Thoracic aorta (tissue), 2 donors: ENCODE data around the gene CEP295NL. TPM values are rescaled to one million over a fixed set of nuclear protein-coding genes. Genes with fewer than 3 reads are reported as not detected.

ENCODE experiments used
- ATAC-seq: fragments of 150-250 bp; one replicate; pipeline ENCODE4 v1.8.0; 2017; ENCODE audit warnings: low read depth; ENCODE audit not compliant: insufficient number of reproducible peaks, low FRiP score
- DNase-seq: peaks from one replicate; pipeline ENCODE4 v3.0.0-alpha.2; 2020; ENCODE audit warnings: low spot score
- H3K27ac ChIP-seq, 2 donors: fragments of 200-600 bp; sonication (generic); 1 replicate in 1 of 2; 2 replicates in 1 of 2; pipeline ENCODE4 v1.5.1; 2016; ENCODE audit warnings: mild to moderate bottlenecking in 2 of 2, moderate library complexity in 2 of 2
- H3K27me3 ChIP-seq: fragments of 200-600 bp; sonication (generic); replicated peaks from 2 replicates; pipeline ENCODE4 v1.6.0; 2016; ENCODE audit warnings: mild to moderate bottlenecking; ENCODE audit not compliant: insufficient read depth
- H3K36me3 ChIP-seq: fragments of 200-600 bp; sonication (generic); one replicate; pipeline ENCODE4 v1.5.1; 2016
- H3K4me1 ChIP-seq, 2 donors: fragments of 200-600 bp; sonication (generic); 1 replicate in 1 of 2; 2 replicates in 1 of 2; pipeline versions ENCODE4 v1.5.1 to v1.6.0; 2016; ENCODE audit warnings: low read depth in 2 of 2, mild to moderate bottlenecking in 1 of 2; ENCODE audit not compliant: control insufficient read depth in 1 of 2
- H3K4me3 ChIP-seq: fragments of 200-600 bp; sonication (generic); 2 replicates; pipeline ENCODE4 v1.5.1; 2016; ENCODE audit warnings: mild to moderate bottlenecking
- H3K9me3 ChIP-seq: fragments of 200-600 bp; sonication (generic); 2 replicates; pipeline ENCODE4 v1.5.1; 2016
- total RNA-seq, 2 donors: library from RNA; depleted of rRNA; stranded (reverse); fragments of >200 nt; gene quantifications; one replicate each; pipeline versions ENCODE4 v1.1.0 to v1.2.3, GENCODE V29; 2016
- TF ChIP-seq, protein P1 (sequence below): fragments of 200-600 bp; sonication (generic); IDR thresholded peaks from one replicate; pipeline ENCODE4 v1.5.1; 2019; ENCODE audit warnings: antibody characterized with exemption

Gene CEP295NL
- total RNA-seq, 2 donors from 2014 or later: 6.8 to 13.0 TPM

DNA sequence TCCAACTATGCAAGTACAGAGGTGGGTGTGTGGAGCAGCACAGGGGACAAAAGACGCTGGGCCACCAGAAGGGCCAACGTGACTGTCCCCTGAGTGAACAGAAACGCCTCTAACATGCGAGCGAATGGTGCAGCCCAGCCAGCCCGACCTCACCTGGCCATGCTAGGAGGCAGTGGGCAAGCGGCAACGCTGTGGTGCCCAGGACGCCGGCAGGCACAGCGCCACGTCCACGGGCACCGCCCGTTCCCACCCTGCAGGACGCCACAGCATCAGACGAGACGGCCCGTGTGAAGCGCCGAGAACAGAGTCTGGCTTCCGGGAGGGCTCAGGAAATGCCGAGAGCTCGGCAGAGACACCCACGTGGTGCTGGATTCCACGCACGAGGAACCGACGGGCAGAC is 2.2 kb downstream of the CEP295NL start:
- H3K27me3 ChIP-seq: no peaks in the 10 kb centered on the region
- TF ChIP-seq, protein P1, sequence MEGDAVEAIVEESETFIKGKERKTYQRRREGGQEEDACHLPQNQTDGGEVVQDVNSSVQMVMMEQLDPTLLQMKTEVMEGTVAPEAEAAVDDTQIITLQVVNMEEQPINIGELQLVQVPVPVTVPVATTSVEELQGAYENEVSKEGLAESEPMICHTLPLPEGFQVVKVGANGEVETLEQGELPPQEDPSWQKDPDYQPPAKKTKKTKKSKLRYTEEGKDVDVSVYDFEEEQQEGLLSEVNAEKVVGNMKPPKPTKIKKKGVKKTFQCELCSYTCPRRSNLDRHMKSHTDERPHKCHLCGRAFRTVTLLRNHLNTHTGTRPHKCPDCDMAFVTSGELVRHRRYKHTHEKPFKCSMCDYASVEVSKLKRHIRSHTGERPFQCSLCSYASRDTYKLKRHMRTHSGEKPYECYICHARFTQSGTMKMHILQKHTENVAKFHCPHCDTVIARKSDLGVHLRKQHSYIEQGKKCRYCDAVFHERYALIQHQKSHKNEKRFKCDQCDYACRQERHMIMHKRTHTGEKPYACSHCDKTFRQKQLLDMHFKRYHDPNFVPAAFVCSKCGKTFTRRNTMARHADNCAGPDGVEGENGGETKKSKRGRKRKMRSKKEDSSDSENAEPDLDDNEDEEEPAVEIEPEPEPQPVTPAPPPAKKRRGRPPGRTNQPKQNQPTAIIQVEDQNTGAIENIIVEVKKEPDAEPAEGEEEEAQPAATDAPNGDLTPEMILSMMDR: no peak
- peaks cover 35 to 66% of the 10 kb centered on the region in 2 donors for H3K4me1 ChIP-seq
- no peak for DNase-seq
- no peak overlapping the region for H3K27ac ChIP-seq
- no peak overlapping the region for H3K4me3 ChIP-seq
- H3K36me3 ChIP-seq: peaks cover 12% of the 10 kb centered on the region
- ATAC-seq: no peak
- no peaks in the 10 kb centered on the region for H3K9me3 ChIP-seq

DNA sequence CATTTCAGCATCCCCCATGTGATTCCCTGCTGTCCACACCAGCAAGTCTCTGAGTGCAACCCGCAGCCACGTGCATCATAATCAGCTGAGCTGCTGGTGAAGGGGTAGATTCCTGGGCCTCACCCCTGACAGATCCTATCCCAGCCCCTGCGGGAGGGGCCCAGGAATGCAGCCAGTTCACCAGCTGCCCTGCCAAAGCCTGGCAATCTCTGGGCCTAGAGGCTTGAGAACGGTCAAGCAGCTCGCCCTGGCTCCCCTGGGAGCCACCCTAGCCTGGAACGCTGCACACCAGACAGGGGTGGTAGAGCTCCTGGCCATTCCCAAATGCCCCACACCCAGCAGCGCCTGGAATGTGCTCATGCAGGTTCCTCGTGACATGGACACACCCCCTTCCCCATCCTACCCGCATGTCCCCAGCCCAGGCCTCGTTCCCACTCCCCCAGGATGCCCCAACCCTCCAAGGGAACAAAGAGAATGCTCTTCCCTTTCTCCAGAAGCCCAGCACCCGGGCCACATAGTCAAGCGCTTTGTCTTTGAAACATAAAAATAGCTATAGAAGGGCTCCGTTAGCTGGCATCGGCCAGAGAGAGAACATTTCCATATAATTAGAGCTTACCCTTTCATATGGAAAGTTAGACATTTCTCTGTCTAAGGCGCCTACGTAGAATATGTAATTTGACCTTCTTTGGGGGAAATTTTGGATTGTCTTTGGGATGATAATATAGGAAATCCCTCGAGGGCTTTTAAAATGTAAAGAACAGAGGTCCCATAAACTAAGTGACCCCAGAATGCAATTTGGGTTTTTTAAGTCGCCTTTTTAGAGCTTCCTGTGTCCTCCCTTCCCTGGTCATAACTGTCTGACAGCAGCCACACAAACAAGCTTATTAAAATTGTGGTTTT is 3.4 kb downstream of the CEP295NL start:
- Histone ChIP-seq H3K4me1 (peaks cover 43 to 72% of the 10 kb centered on the region in 2 donors), H3K4me3 (no peak overlapping the region), H3K36me3 (peaks cover 12% of the 10 kb centered on the region), H3K9me3 (no peaks in the 10 kb centered on the region), H3K27me3 (no peaks in the 10 kb centered on the region), H3K27ac (peak overlapping the region in 1 of 2 donors; percentile 5)
- TF ChIP-seq, protein P1: no peak
- ATAC-seq (no peak), DNase-seq (no peak)

DNA sequence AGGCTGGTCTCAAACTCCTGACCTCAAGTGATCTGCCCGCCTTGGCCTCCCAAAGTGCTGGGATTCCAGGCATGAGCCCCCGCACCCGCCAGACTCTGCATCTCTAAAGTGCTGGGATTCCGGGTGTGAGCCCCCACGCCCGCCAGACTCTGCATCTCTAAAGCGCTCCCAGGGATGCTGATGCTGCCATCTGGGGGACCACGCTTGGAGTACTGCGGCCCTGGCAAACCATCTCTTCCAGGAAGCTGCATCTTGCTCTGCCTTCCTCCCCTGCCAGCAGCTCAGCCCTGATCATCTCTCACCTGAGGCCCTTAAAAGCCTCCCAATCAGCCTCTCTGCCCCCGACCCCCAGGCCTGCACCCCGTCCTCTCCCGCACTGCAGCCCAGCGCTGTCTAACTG is 4.1 kb downstream of the CEP295NL start:
- H3K36me3 ChIP-seq: peaks cover 12% of the 10 kb centered on the region
- ATAC-seq (no peak), DNase-seq (no peak)
- H3K9me3 ChIP-seq: no peaks in the 10 kb centered on the region
- H3K27me3 ChIP-seq: no peaks in the 10 kb centered on the region
- no peak overlapping the region for H3K27ac ChIP-seq
- H3K4me1 ChIP-seq: peaks cover 45 to 77% of the 10 kb centered on the region in 2 donors
- TF ChIP-seq, protein P1: no peak
- H3K4me3 ChIP-seq: no peak overlapping the region

DNA sequence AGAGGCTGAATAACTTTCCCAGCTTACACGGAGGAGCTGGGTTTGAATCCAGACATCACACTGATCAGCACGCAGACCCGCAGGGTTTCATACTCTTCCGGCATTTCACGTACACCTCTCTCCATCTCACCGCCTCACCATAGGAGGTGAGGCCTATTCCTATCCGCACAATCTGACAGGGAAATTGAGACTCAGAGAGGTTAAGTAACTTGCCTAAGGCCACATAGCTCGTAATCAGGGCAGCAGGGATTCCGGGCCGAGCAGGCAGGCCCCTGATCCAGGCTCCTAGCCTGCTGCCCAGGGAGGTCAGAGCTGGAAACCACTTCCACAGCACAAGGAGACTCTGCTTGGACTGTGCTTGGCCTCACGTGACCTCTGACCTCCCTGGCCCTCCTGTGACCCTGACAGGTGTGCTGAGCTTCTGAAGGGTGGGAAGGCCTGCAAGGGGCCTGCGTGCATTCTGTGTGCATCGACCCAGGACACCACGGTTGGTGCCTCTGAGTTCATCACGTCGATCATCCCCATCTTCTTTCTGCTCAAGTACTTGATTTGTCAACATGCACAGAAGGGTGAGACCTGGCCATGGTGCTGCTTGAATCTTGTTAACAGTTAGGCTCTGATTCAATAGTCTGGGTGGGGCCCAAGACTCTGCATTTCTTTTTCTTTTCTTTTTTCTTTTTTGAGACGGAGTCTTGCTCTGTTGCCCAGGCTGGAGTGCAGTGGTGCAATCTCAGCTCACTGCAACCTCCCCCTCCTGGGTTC is 4.7 kb downstream of the CEP295NL start:
- Histone ChIP-seq H3K9me3 (no peaks in the 10 kb centered on the region), H3K4me3 (no peak overlapping the region), H3K4me1 (peaks cover 51 to 77% of the 10 kb centered on the region in 2 donors), H3K27me3 (no peaks in the 10 kb centered on the region), H3K27ac (no peak overlapping the region), H3K36me3 (peaks cover 12% of the 10 kb centered on the region)
- TF ChIP-seq, protein P1: no peak
- ATAC-seq (no peak), DNase-seq (no peak)

DNA sequence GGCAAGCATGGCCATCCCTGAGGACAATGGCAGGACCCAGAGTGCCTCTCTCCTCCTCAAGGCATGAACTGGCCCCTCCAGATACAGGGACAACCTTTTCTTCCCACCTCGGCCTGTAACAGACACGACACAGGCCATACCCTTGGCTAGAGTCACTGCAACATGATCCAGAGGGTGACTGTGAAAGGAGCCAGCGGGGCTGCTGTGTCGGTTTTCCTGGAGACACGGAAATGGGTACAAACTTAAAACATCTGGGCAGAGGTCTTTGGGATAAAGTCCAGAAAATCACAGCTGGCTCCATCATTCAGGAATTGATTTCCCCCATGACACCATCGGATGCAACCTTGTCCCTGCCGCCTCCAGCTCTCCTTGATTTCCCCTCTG is 5.3 kb downstream of the CEP295NL start:
- DNase-seq (no peak), ATAC-seq (no peak)
- H3K27me3 ChIP-seq: no peaks in the 10 kb centered on the region
- no peaks in the 10 kb centered on the region for H3K9me3 ChIP-seq
- no peak overlapping the region for H3K4me3 ChIP-seq
- peaks cover 12% of the 10 kb centered on the region for H3K36me3 ChIP-seq
- TF ChIP-seq, protein P1: no peak
- H3K4me1 ChIP-seq: peaks cover 55 to 77% of the 10 kb centered on the region in 2 donors
- H3K27ac ChIP-seq: no peak overlapping the region
